Activated T-helper 1 cell treated with anti-CD3 and anti-CD28 coated beads, Interleukin-12 subunit alpha, Interleukin-12 subunit beta, Interleukin-2, Interleukin-4 antibody, amounts not matched to agents 30 ng/mL and 10 ng/mL and 1 ng/mL, durations not matched to agents 14 hours and 24 hours and 36 hours (primary cell): ENCODE data around the gene TTC28. TPM values are rescaled to one million over a fixed set of nuclear protein-coding genes. Genes with fewer than 3 reads are reported as not detected.

Experiments used
- DNase-seq: peaks from one replicate; pipeline ENCODE4 v3.0.0; 2021; ENCODE audit warnings: low spot score
- H3K27ac Mint-ChIP-seq: one replicate; pipeline ENCODE4 v1.8.0; 2021; ENCODE audit warnings: mild to moderate bottlenecking, mixed read lengths
- H3K27me3 Mint-ChIP-seq: one replicate; pipeline ENCODE4 v1.8.0; 2022; ENCODE audit warnings: mild to moderate bottlenecking, moderate library complexity, mixed read lengths; ENCODE audit not compliant: insufficient read depth
- H3K36me3 Mint-ChIP-seq: one replicate; pipeline ENCODE4 v1.8.0; 2021; ENCODE audit warnings: low read depth, mixed read lengths
- H3K4me1 Mint-ChIP-seq: one replicate; pipeline ENCODE4 v1.8.0; 2021; ENCODE audit warnings: low read depth, mixed read lengths
- H3K4me3 Mint-ChIP-seq: one replicate; pipeline ENCODE4 v1.8.0; 2021; ENCODE audit warnings: mild to moderate bottlenecking, moderate library complexity, mixed read lengths
- H3K9me3 Mint-ChIP-seq: one replicate; pipeline ENCODE4 v1.8.0; 2021; ENCODE audit warnings: mixed read lengths
- intact Hi-C: fragments of 100-400 bp; cut with micrococcal nuclease; formaldehyde crosslinking; loops from one replicate; pipeline ENCODE4 v1.15.1; 2024
- total RNA-seq: library from RNA; stranded (reverse); gene quantifications from 2 replicates; pipeline ENCODE4 v1.2.3, GENCODE V29; 2022

TTC28 gene
- total RNA-seq, 1 donor from 2014 or later: 2.4 TPM

DNA sequence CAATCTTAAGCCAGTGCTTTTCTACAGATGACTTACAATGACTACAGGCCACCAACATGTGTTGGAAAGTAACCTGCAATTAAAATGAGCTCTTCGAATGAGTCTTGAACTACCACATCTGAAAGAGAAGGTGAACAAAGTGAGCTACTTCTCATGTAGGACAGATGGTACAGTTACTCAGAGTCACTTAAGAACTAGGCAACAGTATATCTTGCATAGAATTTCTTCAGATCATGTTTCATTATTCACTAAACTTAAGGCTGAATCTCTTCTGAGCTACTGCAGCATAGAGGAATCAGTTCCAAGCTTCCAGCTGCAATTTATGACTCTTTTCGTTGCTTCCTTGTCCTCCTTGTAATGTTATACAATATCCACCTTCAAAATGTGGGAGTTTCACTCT, 270.9 kb downstream of the TTC28 start:
- Mint-ChIP-seq H3K4me1 (peaks cover 10% of the 10 kb centered on the region), H3K4me3 (no peak overlapping the region), H3K27ac (no peak overlapping the region), H3K9me3 (no peaks in the 10 kb centered on the region), H3K27me3 (no peaks in the 10 kb centered on the region), H3K36me3 (peaks cover 4% of the 10 kb centered on the region)
- intact Hi-C loops: loop anchor here (10.0 kb wide), 1 partner anchor 386 kb away; no protein-coding TSS in a partner anchor
- no peak for DNase-seq

- DNase-seq: no peak
- Mint-ChIP-seq H3K27me3 (no peaks in the 10 kb centered on the region), H3K27ac (no peak overlapping the region), H3K4me1 (peaks cover 20% of the 10 kb centered on the region), H3K36me3 (peaks cover 4% of the 10 kb centered on the region), H3K9me3 (no peaks in the 10 kb centered on the region), H3K4me3 (no peak overlapping the region)
- intact Hi-C loops: loop anchor here (10.0 kb wide), 1 partner anchor 387 kb away; no protein-coding TSS in a partner anchor
Observed at GRCh38 chr22:28407645-28408044, 272.0 kb downstream of the TTC28 start.

DNA sequence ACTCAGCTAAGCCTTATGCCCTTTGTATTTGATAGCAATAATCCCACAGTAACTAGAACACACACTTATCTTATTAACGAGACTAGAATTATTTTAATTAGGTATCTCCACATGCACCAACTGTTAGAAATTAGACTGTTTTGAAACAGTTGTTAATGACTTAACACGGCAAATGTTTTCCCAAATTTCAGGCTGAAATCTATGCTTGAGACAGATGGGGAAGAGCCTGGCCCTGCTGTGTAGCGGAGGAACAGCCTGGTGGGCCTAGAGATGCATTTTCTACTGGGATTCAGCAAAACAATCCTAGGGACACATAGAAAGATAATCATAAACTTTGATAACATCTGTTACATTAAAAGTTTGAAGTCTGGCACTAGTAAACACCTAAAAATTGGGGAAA, 273.4 kb downstream of the TTC28 start:
- Mint-ChIP-seq H3K4me3 (no peak overlapping the region), H3K4me1 (peaks cover 29% of the 10 kb centered on the region), H3K9me3 (no peaks in the 10 kb centered on the region), H3K27ac (no peak overlapping the region), H3K27me3 (no peaks in the 10 kb centered on the region), H3K36me3 (peaks cover 4% of the 10 kb centered on the region)
- DNase-seq: no peak
- intact Hi-C loops: loop anchor here (10.0 kb wide), 1 partner anchor 389 kb away; no protein-coding TSS in a partner anchor

- DNase-seq: no peak
- intact Hi-C loops: loop anchor here (10.0 kb wide), 1 partner anchor 389 kb away; no protein-coding TSS in a partner anchor
- Mint-ChIP-seq H3K36me3 (peaks cover 5% of the 10 kb centered on the region), H3K9me3 (no peaks in the 10 kb centered on the region), H3K4me1 (peaks cover 34% of the 10 kb centered on the region), H3K27ac (no peak overlapping the region), H3K4me3 (no peak overlapping the region), H3K27me3 (no peaks in the 10 kb centered on the region)
Observed at GRCh38 chr22:28405588-28405987, 274.1 kb downstream of the TTC28 start.

DNA sequence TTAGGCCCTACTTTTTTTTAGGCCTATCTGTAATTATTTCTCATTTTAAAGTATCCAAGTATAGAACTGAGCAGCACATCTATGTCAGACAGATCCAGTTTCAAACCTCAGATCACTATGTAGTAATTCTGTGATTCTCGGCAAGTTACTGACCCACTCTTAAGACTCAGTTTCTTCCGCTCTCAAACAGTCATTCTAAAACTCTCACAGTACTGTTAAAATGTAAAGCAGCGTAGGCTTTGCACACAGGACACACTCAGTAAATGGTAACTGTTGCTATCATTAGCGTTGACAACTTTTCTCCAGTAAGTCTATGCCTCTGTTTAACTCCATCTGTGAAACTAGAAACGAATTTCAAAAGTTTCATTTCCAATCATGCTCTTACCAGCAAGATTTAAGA, 277.1 kb downstream of the TTC28 start:
- Mint-ChIP-seq H3K9me3 (no peaks in the 10 kb centered on the region), H3K27me3 (no peaks in the 10 kb centered on the region), H3K27ac (peak overlapping the region; percentile 74), H3K36me3 (peaks cover 7% of the 10 kb centered on the region), H3K4me3 (peak overlapping the region; percentile 9), H3K4me1 (peaks cover 33% of the 10 kb centered on the region)
- no peak for DNase-seq
- intact Hi-C loops: loop anchor here (1.0 to 10.0 kb wide), 5 partner anchors 8 to 392 kb away; no protein-coding TSS in a partner anchor

DNA sequence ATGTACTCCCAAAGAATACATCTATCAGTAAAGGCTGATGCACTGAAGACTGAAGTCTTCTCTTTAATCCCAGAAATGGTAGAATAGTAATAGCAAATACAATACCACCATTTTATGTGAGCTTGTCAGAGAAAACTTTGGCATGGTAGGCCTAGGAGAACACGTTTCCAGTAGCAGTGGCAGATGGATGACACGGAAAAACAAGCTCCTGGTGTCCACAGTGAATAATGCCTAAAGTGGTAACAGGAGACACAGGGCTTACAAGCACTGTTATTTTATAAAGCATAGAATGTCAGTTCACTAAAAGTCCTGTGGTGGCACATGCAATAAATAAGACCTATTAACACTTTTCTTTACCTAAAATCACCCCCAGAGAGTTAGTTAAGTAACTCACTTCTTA, 277.6 kb downstream of the TTC28 start:
- no peak for DNase-seq
- peak overlapping the region; percentile 74 for H3K27ac Mint-ChIP-seq
- H3K27me3 Mint-ChIP-seq: no peaks in the 10 kb centered on the region
- intact Hi-C loops: loop anchor here (1.0 to 10.0 kb wide), 5 partner anchors 8 to 393 kb away; no protein-coding TSS in a partner anchor
- H3K4me3 Mint-ChIP-seq: peak overlapping the region; percentile 9
- peaks cover 7% of the 10 kb centered on the region for H3K36me3 Mint-ChIP-seq
- H3K4me1 Mint-ChIP-seq: peaks cover 37% of the 10 kb centered on the region
- no peaks in the 10 kb centered on the region for H3K9me3 Mint-ChIP-seq

DNA sequence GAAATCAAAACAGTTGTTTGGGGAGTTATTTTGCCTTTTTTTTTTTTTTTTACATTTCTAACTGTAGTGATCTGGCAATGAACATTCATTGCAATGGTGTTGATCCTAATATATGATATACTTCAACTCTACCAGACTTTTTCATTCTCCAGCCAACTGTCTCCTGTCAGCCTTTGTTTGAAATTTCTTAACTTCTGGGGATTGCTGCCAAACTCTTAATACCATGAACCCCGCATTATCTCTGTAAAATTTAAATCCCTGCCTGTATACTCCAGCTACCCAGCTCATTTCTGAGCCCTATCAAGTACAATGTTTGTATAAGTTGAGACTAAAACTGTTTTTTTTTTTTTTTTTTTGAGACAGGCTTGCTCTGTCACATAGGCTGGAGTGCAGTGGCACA, 280.7 kb downstream of the TTC28 start:
- Mint-ChIP-seq H3K27ac (no peak overlapping the region), H3K4me3 (no peak overlapping the region), H3K27me3 (no peaks in the 10 kb centered on the region), H3K9me3 (no peaks in the 10 kb centered on the region), H3K4me1 (peaks cover 67% of the 10 kb centered on the region), H3K36me3 (peaks cover 4% of the 10 kb centered on the region)
- intact Hi-C loops: no loop called here
- no peak for DNase-seq

- no peak for DNase-seq
- Mint-ChIP-seq H3K27me3 (no peaks in the 10 kb centered on the region), H3K4me1 (peaks cover 64% of the 10 kb centered on the region), H3K4me3 (no peak overlapping the region), H3K27ac (no peak overlapping the region), H3K36me3 (peaks cover 4% of the 10 kb centered on the region), H3K9me3 (no peaks in the 10 kb centered on the region)
- intact Hi-C loops: no loop called here
Observed at GRCh38 chr22:28398355-28398754, 281.3 kb downstream of the TTC28 start.

- H3K36me3 Mint-ChIP-seq: peaks cover 4% of the 10 kb centered on the region
- no peaks in the 10 kb centered on the region for H3K9me3 Mint-ChIP-seq
- H3K27ac Mint-ChIP-seq: peak overlapping the region; percentile 24
- intact Hi-C loops: no loop called here
- no peak for DNase-seq
- no peaks in the 10 kb centered on the region for H3K27me3 Mint-ChIP-seq
- no peak overlapping the region for H3K4me3 Mint-ChIP-seq
- H3K4me1 Mint-ChIP-seq: peaks cover 53% of the 10 kb centered on the region
Observed at GRCh38 chr22:28397306-28397705, 282.3 kb downstream of the TTC28 start.

- H3K4me1 Mint-ChIP-seq: peaks cover 47% of the 10 kb centered on the region
- peak overlapping the region; percentile 13 for H3K4me3 Mint-ChIP-seq
- H3K36me3 Mint-ChIP-seq: peaks cover 9% of the 10 kb centered on the region
- H3K27me3 Mint-ChIP-seq: no peaks in the 10 kb centered on the region
- intact Hi-C loops: loop anchor here (1.0 kb wide), 2 partner anchors 17 to 35 kb away; no protein-coding TSS in a partner anchor
- H3K9me3 Mint-ChIP-seq: peaks cover 4% of the 10 kb centered on the region
- no peak for DNase-seq
- H3K27ac Mint-ChIP-seq: peak overlapping the region; percentile 80
Observed at GRCh38 chr22:28395920-28396753, 283.5 kb downstream of the TTC28 start.

DNA sequence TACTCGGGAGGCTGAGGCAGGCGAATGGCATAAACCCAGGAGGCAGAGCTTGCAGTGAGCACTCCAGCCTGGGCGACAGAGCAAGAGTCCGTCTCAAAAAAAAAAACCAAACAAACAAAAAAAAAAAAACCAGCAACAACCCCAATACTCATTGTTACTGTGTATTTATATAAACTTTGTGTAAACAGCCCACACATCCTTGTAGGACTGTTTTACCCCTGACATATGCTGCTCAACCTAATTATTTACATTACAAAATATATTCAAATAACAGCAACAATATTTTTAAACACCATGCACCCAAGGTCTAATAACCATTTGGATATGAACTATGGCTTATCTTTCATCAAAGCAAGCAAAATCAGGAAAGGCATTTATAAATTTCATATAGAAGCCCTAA, 284.1 kb downstream of the TTC28 start:
- no peak for DNase-seq
- Mint-ChIP-seq H3K27me3 (no peaks in the 10 kb centered on the region), H3K27ac (no peak overlapping the region), H3K4me3 (no peak overlapping the region), H3K4me1 (peaks cover 42% of the 10 kb centered on the region), H3K36me3 (peaks cover 8% of the 10 kb centered on the region), H3K9me3 (peaks cover 4% of the 10 kb centered on the region)
- intact Hi-C loops: no loop called here

DNA sequence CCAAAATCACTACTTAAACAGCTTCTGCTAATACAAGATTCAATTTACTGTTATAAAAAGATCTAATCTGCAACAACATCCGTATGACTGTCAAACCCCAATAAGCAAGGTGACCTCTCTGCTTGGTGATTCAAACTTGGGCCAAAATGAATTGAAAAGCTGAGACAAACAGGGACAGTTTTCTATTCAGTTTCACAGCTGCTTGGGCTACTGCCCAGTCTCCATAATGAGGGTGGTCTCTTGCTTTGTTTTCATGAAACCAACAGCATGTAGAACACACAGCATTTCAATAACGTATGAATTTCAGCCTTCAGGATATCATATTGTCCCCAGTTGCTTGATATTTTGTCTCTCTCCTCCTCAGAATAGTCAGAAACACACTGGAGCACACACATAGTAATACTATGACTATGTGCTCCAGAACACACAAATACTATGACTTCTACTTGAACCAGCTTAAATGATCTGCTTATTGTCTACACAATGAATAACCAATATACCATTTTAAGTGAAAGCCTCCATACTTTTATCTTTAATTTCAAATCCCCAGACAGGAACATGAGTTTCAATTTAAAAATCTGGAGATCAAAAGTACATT, 285.0 kb downstream of the TTC28 start:
- intact Hi-C loops: no loop called here
- no peak for DNase-seq

More for the DNA sequence above, 285.0 kb downstream of the TTC28 start:
- Mint-ChIP-seq H3K27ac (peak overlapping the region; percentile 1), H3K36me3 (peaks cover 8% of the 10 kb centered on the region), H3K4me1 (peaks cover 42% of the 10 kb centered on the region), H3K27me3 (no peaks in the 10 kb centered on the region), H3K4me3 (no peak overlapping the region), H3K9me3 (peaks cover 4% of the 10 kb centered on the region)
